ENCODE data around the gene MFAP5.
A peak's percentile ranks its signal among the peaks of the same experiment; 100 is the strongest.

The MFAP5 gene

DNA sequence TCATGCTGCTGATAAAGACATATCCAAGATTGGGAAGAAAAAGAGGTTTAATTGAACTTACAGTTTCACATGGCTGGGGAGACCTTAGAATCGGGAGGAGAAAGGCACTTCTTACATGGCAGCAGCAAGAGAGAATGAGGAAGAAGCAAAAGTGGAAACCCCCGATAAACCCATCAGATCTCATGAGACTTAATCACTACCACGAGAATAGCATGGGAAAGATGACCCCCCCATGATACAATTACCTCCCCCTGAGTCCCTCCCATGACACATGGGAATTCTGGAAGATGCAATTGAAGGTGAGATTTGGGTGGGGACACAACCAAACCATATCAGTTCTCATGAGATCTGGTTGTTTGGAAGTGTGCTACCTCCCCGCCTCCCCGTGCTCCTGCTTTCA lies 9.8 kb upstream of the MFAP5 start:
- Histone ChIP-seq H3K79me2 (ENCODE audit: insufficient read depth, low read length) (no peaks in the 10 kb centered on the region), H3K9me2 (ENCODE audit: low read depth, low read length) (no peaks in the 10 kb centered on the region), H3K4me3 (ENCODE audit: low read depth, low read length, poor library complexity, severe bottlenecking) (no peak overlapping the region), H3K9ac (ENCODE audit: low read length) (no peak overlapping the region), H3K36me3 (ENCODE audit: insufficient read depth, low read length) (no peaks in the 10 kb centered on the region), H3K27me3 (ENCODE audit: insufficient read depth, low read length) (no peaks in the 10 kb centered on the region), H4K20me1 (ENCODE audit: insufficient read depth, low read length) (no peaks in the 10 kb centered on the region), H2AFZ (ENCODE audit: low read length) (no peak overlapping the region), H3K4me1 (ENCODE audit: insufficient read depth, low read length, severe bottlenecking) (peaks cover 23% of the 10 kb centered on the region), H3K27ac (ENCODE audit: low read depth, low read length, poor library complexity, severe bottlenecking) (no peak overlapping the region), H3K4me2 (ENCODE audit: low read length) (no peak overlapping the region), H3F3A (ENCODE audit: insufficient read depth, low read length) (no peaks in the 10 kb centered on the region), H3K9me3 (ENCODE audit: low read length) (no peaks in the 10 kb centered on the region; the same call in 1 of the 2 replicates)
- TF ChIP-seq EZH2 (IDR thresholded peaks at IDR 0.05; ENCODE audit: borderline replicate concordance, low read length): no peak
- TF ChIP-seq, protein P1, sequence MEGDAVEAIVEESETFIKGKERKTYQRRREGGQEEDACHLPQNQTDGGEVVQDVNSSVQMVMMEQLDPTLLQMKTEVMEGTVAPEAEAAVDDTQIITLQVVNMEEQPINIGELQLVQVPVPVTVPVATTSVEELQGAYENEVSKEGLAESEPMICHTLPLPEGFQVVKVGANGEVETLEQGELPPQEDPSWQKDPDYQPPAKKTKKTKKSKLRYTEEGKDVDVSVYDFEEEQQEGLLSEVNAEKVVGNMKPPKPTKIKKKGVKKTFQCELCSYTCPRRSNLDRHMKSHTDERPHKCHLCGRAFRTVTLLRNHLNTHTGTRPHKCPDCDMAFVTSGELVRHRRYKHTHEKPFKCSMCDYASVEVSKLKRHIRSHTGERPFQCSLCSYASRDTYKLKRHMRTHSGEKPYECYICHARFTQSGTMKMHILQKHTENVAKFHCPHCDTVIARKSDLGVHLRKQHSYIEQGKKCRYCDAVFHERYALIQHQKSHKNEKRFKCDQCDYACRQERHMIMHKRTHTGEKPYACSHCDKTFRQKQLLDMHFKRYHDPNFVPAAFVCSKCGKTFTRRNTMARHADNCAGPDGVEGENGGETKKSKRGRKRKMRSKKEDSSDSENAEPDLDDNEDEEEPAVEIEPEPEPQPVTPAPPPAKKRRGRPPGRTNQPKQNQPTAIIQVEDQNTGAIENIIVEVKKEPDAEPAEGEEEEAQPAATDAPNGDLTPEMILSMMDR (IDR thresholded peaks at IDR 0.05; ENCODE audit: low read length): no peak

DNA sequence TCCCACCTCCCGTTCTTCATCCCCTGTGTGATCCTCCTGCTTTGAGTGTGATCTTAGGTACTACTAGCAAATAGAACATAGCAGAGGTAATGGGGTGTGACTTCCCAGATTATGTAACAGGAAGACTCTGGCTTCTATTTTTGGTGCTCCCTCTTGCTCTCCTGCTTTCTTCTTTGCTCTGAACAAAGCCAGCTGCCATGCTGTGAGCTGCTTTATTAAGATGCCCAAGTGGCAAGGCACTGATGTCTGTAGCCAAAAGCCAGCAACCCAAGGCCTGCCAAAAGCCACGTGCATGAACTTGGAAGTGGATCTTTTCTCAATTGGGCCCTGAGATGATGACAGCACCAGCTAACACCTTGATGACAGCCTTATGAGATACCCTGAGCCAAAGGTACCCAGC lies 5.8 kb upstream of the MFAP5 start:
- Histone ChIP-seq H3K79me2 (ENCODE audit: insufficient read depth, low read length) (no peaks in the 10 kb centered on the region), H4K20me1 (ENCODE audit: insufficient read depth, low read length) (no peaks in the 10 kb centered on the region), H3K27ac (ENCODE audit: low read depth, low read length, poor library complexity, severe bottlenecking) (no peak overlapping the region), H3K4me2 (ENCODE audit: low read length) (no peak overlapping the region), H3K36me3 (ENCODE audit: insufficient read depth, low read length) (no peaks in the 10 kb centered on the region), H3K4me1 (ENCODE audit: insufficient read depth, low read length, severe bottlenecking) (peaks cover 9% of the 10 kb centered on the region), H3F3A (ENCODE audit: insufficient read depth, low read length) (no peaks in the 10 kb centered on the region), H3K9me3 (ENCODE audit: low read length) (no peaks in the 10 kb centered on the region; the same call in 1 of the 2 replicates), H3K4me3 (ENCODE audit: low read depth, low read length, poor library complexity, severe bottlenecking) (no peak overlapping the region), H3K27me3 (ENCODE audit: insufficient read depth, low read length) (no peaks in the 10 kb centered on the region), H3K9ac (ENCODE audit: low read length) (no peak overlapping the region), H3K9me2 (ENCODE audit: low read depth, low read length) (no peaks in the 10 kb centered on the region), H2AFZ (ENCODE audit: low read length) (no peak overlapping the region)
- TF ChIP-seq EZH2 (IDR thresholded peaks at IDR 0.05; ENCODE audit: borderline replicate concordance, low read length): no peak
- TF ChIP-seq, protein P1 (IDR thresholded peaks at IDR 0.05; ENCODE audit: low read length): no peak

DNA sequence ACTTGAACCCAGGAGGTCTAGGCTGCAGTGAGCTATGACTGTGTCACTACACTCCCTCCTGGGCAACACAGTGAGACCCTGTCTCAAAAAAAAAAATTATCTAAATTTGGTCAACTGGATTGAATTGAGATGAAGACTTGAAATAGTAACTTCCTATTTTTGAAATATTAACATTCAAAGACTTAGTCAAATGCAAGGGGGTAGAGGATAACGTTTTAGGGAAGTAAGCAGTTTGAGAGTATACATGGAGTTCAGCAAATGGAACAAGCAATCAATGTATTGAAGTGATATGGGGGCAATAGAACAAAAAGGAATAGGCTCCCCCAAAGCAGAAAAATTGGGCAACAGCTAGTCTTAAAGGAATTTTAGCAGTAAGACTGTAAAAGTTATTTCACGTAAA lies 4.6 kb upstream of the MFAP5 start:
- H3K9me2 ChIP-seq (ENCODE audit: low read depth, low read length): no peaks in the 10 kb centered on the region
- H2AFZ ChIP-seq (ENCODE audit: low read length): peak overlapping the region; percentile 69; the same call in 1 of the 2 replicates
- H3F3A ChIP-seq (ENCODE audit: insufficient read depth, low read length): no peaks in the 10 kb centered on the region
- no peaks in the 10 kb centered on the region for H3K79me2 ChIP-seq (ENCODE audit: insufficient read depth, low read length)
- H3K27me3 ChIP-seq (ENCODE audit: insufficient read depth, low read length): no peaks in the 10 kb centered on the region
- H3K9me3 ChIP-seq (ENCODE audit: low read length): no peaks in the 10 kb centered on the region; the same call in 1 of the 2 replicates
- TF ChIP-seq, protein P1 (IDR thresholded peaks at IDR 0.05; ENCODE audit: low read length): no peak
- TF ChIP-seq EZH2 (IDR thresholded peaks at IDR 0.05; ENCODE audit: borderline replicate concordance, low read length): no peak
- H3K4me1 ChIP-seq (ENCODE audit: insufficient read depth, low read length, severe bottlenecking): peaks cover 9% of the 10 kb centered on the region
- H4K20me1 ChIP-seq (ENCODE audit: insufficient read depth, low read length): no peaks in the 10 kb centered on the region
- no peaks in the 10 kb centered on the region for H3K36me3 ChIP-seq (ENCODE audit: insufficient read depth, low read length)
- H3K4me3 ChIP-seq (ENCODE audit: low read depth, low read length, poor library complexity, severe bottlenecking): no peak overlapping the region
- no peak overlapping the region for H3K9ac ChIP-seq (ENCODE audit: low read length)
- H3K4me2 ChIP-seq (ENCODE audit: low read length): no peak overlapping the region
- no peak overlapping the region for H3K27ac ChIP-seq (ENCODE audit: low read depth, low read length, poor library complexity, severe bottlenecking)
